ENCODE measurements around the gene MTHFSD.

DNA sequence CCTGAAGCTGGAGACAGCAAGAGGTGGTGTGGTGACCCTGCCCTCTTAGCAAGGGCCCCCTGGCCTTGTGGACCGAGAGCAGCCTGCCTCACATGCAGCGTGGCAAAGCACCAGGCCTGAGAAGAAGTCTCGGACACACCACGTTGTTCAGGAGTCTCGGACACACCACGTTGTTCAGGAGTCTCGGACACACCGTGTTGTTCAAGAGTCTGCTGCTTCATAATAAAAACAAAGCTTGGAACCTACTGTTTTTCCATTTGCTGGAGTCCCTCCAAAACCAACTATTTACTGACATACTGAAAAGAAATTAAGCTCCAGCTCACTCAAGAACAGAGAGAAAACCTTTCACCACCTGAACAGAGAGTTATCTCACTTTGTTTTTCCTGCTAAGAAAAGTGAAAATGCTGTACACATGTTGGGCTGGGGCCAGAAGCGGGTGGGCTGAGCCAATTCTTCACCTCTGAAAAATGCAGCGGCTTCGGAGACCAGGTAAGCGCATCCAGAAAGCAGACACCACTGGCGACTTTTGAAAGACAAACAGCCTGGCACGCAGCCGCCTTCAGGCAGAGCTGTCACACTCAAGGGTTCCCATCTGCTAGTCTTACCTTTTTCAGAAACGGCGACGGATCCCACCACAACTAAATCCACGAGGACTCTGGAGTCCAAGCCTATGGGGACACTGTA lies 8.9 kb downstream of the MTHFSD start:
- no peak for TF ChIP-seq POLR2A (IDR thresholded peaks at IDR 0.05; ENCODE audit: low read length)
- no peak for TF ChIP-seq GATA1 (IDR thresholded peaks at IDR 0.05; ENCODE audit: low read depth, low read length)

Measured in erythroblast (primary cell).